GM12878 (cell line): ENCODE results near the gene SV2A. TPM values are rescaled to one million over a fixed set of nuclear protein-coding genes. Genes with fewer than 3 reads are reported as not detected.

Experiments
- ATF7 ChIP-seq: fragments of 450-650 bp; IDR thresholded peaks from 2 replicates; pipeline ENCODE4 v1.6.1; 2016; ENCODE audit warnings: low read depth, mild to moderate bottlenecking
- BHLHE40 ChIP-seq, 2 experiments: fragments of 450-650 bp in 1 of 2; IDR thresholded peaks; 2 replicates each; pipeline ENCODE4 v1.6.1; 2011 to 2017; ENCODE audit warnings: low read depth in 2 of 2, borderline replicate concordance in 1 of 2, improper control_type of control experiment in 1 of 2, low read length in 1 of 2, mild to moderate bottlenecking in 1 of 2
- BRCA1 ChIP-seq: IDR thresholded peaks from 2 replicates; pipeline ENCODE4 v1.6.1; 2011; ENCODE audit warnings: low read depth, low read length, improper control_type of control experiment
- E4F1 ChIP-seq: fragments of 450-650 bp; IDR thresholded peaks from 2 replicates; pipeline ENCODE4 v1.6.1; 2018; ENCODE audit warnings: borderline replicate concordance, mild to moderate bottlenecking; ENCODE audit not compliant: partially characterized antibody
- GATAD2B ChIP-seq: fragments of 450-650 bp; conservative IDR thresholded peaks from 2 replicates; pipeline ENCODE4 v1.6.1; 2017; ENCODE audit warnings: low read depth, mild to moderate bottlenecking, moderate library complexity
- KAT2A ChIP-seq: conservative IDR thresholded peaks from 2 replicates; pipeline ENCODE4 v1.6.1; 2011; ENCODE audit warnings: low read depth, low read length; ENCODE audit not compliant: control insufficient read depth
- LARP7 ChIP-seq: fragments of 450-650 bp; IDR thresholded peaks from 2 replicates; pipeline ENCODE4 v1.6.1; 2017; ENCODE audit warnings: mild to moderate bottlenecking
- NR2C1 ChIP-seq: fragments of 450-650 bp; IDR thresholded peaks from 2 replicates; pipeline ENCODE4 v1.6.1; 2017; ENCODE audit warnings: antibody characterized with exemption, mild to moderate bottlenecking, moderate library complexity
- PAX8 ChIP-seq: fragments of 450-650 bp; IDR thresholded peaks from 2 replicates; pipeline ENCODE4 v1.6.1; 2017; ENCODE audit warnings: mild to moderate bottlenecking, moderate library complexity
- PBX3 ChIP-seq: IDR thresholded peaks from 2 replicates; pipeline ENCODE4 v1.6.1; 2011; ENCODE audit warnings: mild to moderate bottlenecking, low read depth, low read length, moderate library complexity; ENCODE audit not compliant: insufficient replicate concordance
- PML ChIP-seq: IDR thresholded peaks from 2 replicates; pipeline ENCODE4 v1.6.1; 2012; ENCODE audit warnings: low read length, inconsistent platforms
- POU2F2 ChIP-seq: IDR thresholded peaks from 3 replicates; pipeline ENCODE4 v1.6.1; 2011; ENCODE audit warnings: low read depth, mild to moderate bottlenecking, low read length, borderline replicate concordance
- RELB ChIP-seq: fragments of 450-650 bp; IDR thresholded peaks from 2 replicates; pipeline ENCODE4 v1.6.1; 2017; ENCODE audit warnings: low read depth, mild to moderate bottlenecking, moderate library complexity
- SIX5 ChIP-seq: IDR thresholded peaks from 2 replicates; pipeline ENCODE4 v1.6.1; 2011; ENCODE audit warnings: mild to moderate bottlenecking, low read depth, low read length, moderate library complexity; ENCODE audit not compliant: severe bottlenecking
- SPI1 ChIP-seq: IDR thresholded peaks from 2 replicates; pipeline ENCODE4 v1.6.1; 2011; ENCODE audit warnings: low read depth, mild to moderate bottlenecking, low read length, moderate library complexity, borderline replicate concordance; ENCODE audit not compliant: insufficient read depth
- SREBF1 ChIP-seq: IDR thresholded peaks from 2 replicates; pipeline ENCODE4 v1.6.1; 2012; ENCODE audit warnings: mild to moderate bottlenecking, low read length
- TBL1XR1 ChIP-seq: IDR thresholded peaks from 2 replicates; pipeline ENCODE4 v1.6.1; 2012; ENCODE audit warnings: low read depth, low read length, improper control_type of control experiment
- YY1 ChIP-seq: IDR thresholded peaks from 2 replicates; pipeline ENCODE4 v1.6.1; 2011; ENCODE audit warnings: low read depth, mild to moderate bottlenecking, low read length
- polyA plus RNA-seq, 11 experiments: library from polyadenylated mRNA; depleted of rRNA in 4 of 11; unstranded in 6 of 11; stranded (reverse) in 5 of 11; fragments of >200 nt; fragmentation: Nextera tagmentation in 4 of 11; fragmentation: Illumina TruSeq in 1 of 11; extraction: Ambion mirVana in 4 of 11; extraction: Trizol in 1 of 11; gene quantifications; 1 replicate in 1 of 11; 2 replicates in 10 of 11; pipeline versions ENCODE4 v1.2.1 to v1.2.3, GENCODE V29; 2011 to 2016; ENCODE audit warnings: inconsistent platforms in 2 of 11, missing spikeins in 2 of 11, low read depth in 1 of 11
- total RNA-seq, 4 experiments: library from RNA; depleted of rRNA in 3 of 4; stranded (reverse); fragments of >200 nt in 3 of 4; fragmentation: Illumina TruSeq in 1 of 4; extraction: Trizol in 1 of 4; gene quantifications; 2 replicates each; pipeline versions ENCODE4 v1.2.1 to v1.2.3, GENCODE V29; 2013 to 2021
- TF ChIP-seq, protein P1 (sequence below): fragments of 450-650 bp; IDR thresholded peaks from 2 replicates; pipeline ENCODE4 v1.6.1; 2017; ENCODE audit warnings: mild to moderate bottlenecking, moderate library complexity

The SV2A gene
- total and polyA plus RNA-seq, 10 of the 15 experiments (the other 5 are each of a cell fraction or from before 2014, with no cell fraction given) = 0.39 to 11.6 (median 5.4) TPM

GRCh38 chr1:149927563-149928400, 10.1 kb upstream of the SV2A start, which contains the start of gene SF3B4 (continued):
- TF ChIP-seq PBX3 (peak; percentile 61), ATF7 (peak; percentile 55; the same call in 1 of the 2 replicates), SPI1 (peak; percentile 56; the same call in 1 of the 2 replicates), TBL1XR1 (0 out of 2 replicates have a peak, but pooled peaks have one; percentile 2), NR2C1 (peak; percentile 99), PAX8 (0 out of 2 replicates have a peak, but pooled peaks have one; percentile 75), GATAD2B (peak; percentile 93), LARP7 (peak; percentile 32; the same call in 1 of the 2 replicates), RELB (peak; percentile 89), SIX5 (peak; percentile 60), BHLHE40 (IDR thresholded peaks at IDR 0.05; ENCODE audit: borderline replicate concordance in 1 of 2, low read depth in 2 of 2, low read length in 1 of 2) (peak in 1 of 2 experiments; percentile 37; a peak in 2 of 4 replicates), YY1 (peak; percentile 97), E4F1 (peak; percentile 45), KAT2A (no peak), BRCA1 (no peak), PML (peak; percentile 98), SREBF1 (peak; percentile 68; the same call in 1 of the 2 replicates), POU2F2 (peak; percentile 65; the same call in 2 of the 3 replicates)
- TF ChIP-seq, protein P1, sequence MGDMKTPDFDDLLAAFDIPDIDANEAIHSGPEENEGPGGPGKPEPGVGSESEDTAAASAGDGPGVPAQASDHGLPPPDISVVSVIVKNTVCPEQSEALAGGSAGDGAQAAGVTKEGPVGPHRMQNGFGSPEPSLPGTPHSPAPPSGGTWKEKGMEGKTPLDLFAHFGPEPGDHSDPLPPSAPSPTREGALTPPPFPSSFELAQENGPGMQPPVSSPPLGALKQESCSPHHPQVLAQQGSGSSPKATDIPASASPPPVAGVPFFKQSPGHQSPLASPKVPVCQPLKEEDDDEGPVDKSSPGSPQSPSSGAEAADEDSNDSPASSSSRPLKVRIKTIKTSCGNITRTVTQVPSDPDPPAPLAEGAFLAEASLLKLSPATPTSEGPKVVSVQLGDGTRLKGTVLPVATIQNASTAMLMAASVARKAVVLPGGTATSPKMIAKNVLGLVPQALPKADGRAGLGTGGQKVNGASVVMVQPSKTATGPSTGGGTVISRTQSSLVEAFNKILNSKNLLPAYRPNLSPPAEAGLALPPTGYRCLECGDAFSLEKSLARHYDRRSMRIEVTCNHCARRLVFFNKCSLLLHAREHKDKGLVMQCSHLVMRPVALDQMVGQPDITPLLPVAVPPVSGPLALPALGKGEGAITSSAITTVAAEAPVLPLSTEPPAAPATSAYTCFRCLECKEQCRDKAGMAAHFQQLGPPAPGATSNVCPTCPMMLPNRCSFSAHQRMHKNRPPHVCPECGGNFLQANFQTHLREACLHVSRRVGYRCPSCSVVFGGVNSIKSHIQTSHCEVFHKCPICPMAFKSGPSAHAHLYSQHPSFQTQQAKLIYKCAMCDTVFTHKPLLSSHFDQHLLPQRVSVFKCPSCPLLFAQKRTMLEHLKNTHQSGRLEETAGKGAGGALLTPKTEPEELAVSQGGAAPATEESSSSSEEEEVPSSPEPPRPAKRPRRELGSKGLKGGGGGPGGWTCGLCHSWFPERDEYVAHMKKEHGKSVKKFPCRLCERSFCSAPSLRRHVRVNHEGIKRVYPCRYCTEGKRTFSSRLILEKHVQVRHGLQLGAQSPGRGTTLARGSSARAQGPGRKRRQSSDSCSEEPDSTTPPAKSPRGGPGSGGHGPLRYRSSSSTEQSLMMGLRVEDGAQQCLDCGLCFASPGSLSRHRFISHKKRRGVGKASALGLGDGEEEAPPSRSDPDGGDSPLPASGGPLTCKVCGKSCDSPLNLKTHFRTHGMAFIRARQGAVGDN = peak; percentile 74; the same call in 1 of the 2 replicates
